Cardiac septum (tissue), 1 donor: ENCODE results near the gene NUP42. TPM values are rescaled to one million over a fixed set of nuclear protein-coding genes. Genes with fewer than 3 reads are reported as not detected.
A peak's percentile ranks its signal among the peaks of the same experiment; 100 is the strongest.

Source experiments
- DNase-seq: peaks from one replicate; pipeline ENCODE4 v3.0.0-alpha.2; 2020; ENCODE audit warnings: low spot score
- intact Hi-C: fragments of 100-400 bp; cut with DNase I; formaldehyde crosslinking; loops from one replicate; pipeline ENCODE4 v1.14.0; 2022
- total RNA-seq: library from RNA; stranded (reverse); fragmentation: NEBNext Ultra II Directional; extraction: Animal tissue kit (Norgen Biotek cat#: 25700); gene quantifications from one replicate; pipeline ENCODE4 v1.2.1, GENCODE V29; 2021
- donor health status: DM: no; HTN: no; CAD: no.

The NUP42 gene
- total RNA-seq, 1 donor from 2014 or later: 24.0 TPM

DNA sequence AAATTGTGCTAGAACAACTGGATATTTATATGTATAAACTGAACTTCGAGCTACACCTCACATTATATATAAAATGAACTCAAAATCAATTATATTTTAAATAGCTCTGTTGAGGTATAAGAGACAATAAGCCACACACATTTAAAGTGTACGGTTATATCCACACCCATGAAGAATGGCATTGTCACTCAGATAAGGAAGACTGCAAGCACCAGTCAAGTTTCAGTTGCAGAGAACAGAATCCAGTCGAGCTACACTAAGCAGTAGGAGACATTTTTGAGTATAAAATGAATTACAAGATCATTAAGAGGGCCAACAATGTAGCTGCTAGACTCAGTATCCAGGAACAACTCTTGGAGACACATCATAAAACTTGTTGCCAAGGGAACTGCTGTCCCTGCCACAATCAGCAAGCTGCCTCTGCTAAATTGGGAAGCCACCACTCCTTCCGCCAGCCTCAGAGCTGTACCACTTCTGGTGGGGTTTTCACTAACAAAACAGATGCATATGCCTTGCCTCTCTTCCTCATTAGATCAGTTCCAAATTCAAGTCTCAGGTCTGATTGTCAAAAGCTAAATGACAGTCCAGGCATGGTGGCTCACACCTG, 45.1 kb downstream of the NUP42 start:
- no peak for DNase-seq
- intact Hi-C loops: no loop called here

DNA sequence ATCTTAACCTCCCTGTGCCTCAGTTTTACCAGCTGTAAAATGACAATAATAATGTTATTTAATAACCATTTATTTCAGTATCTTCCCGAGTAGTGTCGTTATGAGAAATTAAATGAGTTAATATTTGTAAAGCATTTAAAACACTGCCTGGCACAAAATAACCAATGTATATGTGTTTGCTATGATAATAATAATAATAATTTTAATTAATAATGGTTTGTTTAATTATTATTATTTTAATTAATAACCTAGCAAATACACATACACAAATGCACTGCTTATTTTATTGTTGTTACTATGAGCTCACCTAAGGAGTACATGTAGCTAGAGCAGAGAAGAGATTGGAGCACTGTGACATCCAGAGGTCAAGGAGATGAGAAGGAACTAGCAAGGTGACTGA, 46.6 kb downstream of the NUP42 start:
- no peak for DNase-seq

DNA sequence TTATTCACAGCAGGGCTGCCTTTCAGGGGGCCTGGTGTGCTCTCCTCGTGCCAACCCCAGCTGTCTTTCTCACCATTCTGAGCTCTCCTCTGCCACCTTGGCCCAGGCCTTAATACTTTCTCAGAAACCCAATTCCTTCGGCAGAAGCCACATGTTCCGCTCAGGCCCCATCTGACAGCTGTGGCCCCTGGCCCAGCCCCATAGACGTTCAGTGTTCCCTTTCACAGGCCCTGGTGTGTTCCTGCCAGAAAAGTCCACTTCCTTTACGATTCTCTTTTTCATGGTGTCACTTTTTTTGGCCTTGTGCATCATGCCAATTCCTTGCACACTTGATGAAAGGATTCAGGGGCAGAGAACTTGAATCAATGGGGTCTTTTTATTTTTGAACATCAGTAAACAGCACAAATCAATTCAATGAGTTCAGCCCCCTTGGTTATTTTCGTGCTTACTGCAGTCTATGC, 48.8 kb downstream of the NUP42 start:
- DNase-seq: no peak
- intact Hi-C loops: no loop called here

More for the DNA sequence above, 46.6 kb downstream of the NUP42 start:
- intact Hi-C loops: no loop called here

DNA sequence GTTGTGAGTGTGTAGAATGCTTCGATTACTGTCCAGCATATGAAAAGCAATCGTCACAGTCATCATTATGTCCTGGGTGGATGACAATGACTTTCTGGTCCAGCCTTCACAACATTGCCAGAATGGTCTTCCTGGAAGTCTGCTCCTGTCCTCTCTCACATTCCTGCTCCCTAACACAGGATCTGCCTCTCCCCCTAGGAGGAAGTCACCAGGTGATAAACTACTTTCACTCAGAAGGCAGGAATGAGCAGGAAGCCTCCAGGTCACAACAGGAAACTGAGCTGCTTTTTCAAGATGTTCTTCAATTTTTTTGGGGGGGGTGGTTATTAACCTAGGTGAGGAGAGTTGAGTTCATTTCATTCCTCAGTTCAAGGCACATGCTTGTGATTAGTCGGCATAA, 51.1 kb downstream of the NUP42 start:
- DNase-seq: no peak
- intact Hi-C loops: no loop called here

DNA sequence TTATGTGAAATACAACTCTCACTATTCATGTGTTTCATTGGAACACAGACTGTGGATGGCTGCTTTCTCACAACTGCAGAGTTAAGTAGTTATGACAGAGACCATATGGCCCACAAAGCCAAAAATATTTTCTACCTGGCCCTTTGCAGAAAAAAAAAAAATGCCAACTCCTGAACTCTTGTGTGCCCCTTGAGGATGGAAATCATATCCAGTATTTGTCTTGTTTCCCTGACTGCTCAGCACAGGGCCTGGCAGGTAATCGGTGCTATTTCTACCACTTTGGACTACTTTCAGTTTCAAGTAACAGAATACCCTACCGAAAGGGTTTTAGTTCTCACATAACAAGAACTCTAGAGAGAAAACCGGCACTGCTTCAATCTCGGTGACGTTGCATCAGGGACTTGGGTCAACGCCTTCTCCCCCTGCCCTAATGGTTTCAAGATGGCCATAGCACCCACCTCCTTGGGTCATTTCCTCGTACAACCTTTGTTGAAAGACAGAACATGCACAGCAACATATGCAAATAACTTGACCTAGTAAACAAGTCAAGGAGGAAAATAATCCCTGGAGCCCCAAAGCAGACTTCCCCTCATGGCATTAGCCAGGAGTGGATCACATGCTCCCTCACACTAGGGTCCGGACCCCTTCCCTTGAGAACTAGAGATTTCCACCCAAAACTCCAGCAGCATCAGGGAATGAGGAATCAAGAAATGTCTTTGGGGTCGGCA, 52.9 kb downstream of the NUP42 start:
- intact Hi-C loops: no loop called here
- no peak for DNase-seq

DNA sequence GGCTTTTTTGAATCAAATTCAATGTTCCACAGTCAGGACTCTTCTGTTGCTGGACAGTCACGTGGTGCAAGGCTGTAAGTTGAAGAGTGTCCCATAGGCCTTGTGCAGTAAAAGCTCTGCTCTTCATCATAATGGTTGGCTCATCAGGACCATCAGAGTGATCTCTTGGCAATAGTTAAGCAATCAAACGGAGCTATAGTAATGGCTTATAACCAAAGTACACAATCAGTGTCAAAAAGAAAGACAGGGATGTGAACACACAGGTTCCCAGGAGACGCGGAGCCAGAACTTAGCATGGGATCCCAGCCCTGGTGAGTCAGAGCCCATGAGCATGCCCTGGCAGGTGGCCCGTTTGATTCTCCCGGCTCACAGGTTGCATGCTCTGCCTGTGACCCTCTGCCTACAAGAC, 54.0 kb downstream of the NUP42 start:
- DNase-seq: peak; percentile 85
- intact Hi-C loops: no loop called here

DNA sequence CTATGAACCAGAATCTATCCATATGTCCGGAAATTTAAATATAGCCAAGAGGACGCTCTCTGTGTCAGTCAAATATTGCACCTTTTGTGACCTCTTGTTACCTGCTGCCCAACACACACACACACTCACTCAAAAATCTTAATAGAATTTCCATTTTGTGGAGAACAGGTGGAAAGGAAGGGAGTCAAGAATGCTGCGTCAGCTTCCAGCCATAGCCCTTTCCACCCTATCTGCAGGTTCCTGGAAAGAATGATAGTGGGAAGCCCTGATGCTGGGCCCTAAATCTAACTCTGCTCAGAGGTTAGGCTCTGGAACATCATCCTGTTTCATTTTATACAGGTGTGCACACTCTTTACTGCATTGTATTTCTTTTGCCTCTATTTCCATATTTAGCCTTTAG, 55.2 kb downstream of the NUP42 start:
- intact Hi-C loops: no loop called here
- DNase-seq: no peak

DNA sequence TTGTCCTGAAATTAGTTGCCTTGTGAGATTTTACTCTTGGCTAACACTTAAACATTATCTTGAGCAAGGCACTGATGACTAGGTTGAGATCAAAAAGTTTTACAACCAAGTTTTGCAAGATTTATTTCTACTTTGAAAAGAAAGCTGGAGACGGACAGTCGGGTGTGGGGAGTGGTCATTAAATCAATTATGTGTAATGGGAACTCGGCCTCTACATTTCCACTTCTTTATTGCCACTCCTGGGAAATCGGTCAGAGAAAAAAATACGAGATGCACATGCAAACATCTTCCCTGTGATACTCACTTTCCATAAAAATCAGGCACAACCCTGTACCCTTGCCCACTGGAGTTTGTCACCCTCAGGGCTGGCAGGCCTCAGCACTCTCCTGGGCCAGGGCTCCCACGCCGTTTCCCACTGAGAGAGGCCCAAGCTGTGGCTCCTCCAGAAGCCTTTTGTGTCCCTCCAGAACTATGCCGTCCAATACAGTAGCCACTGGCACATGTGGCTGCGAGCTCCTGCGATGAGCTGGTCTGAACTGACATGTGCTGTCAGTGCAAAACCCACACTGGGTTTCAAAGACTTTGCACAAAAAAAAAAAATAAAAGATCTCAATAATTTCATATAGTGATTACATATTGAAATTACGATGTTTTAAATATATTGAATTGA, 57.3 kb downstream of the NUP42 start:
- intact Hi-C loops: no loop called here
- DNase-seq: no peak

DNA sequence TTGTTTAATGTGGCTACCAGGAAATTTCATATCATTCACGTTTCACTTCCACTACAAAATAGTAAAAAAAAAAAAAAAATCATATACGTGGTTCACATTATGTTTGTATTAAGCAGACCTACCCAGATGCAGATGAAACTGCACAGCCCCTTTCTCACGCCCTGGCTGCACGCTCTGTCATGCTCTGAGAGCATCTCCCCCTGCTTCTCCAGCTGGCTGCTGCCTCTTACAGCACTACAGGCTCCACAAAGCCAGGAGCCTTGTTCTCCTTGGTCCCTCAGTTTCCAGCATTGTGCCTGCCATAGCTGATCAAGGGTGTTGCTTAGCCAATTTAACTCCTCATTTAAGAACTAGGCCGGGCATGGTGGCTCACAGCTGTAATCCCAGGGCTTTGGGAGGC, 57.9 kb downstream of the NUP42 start:
- DNase-seq: no peak
- intact Hi-C loops: no loop called here

DNA sequence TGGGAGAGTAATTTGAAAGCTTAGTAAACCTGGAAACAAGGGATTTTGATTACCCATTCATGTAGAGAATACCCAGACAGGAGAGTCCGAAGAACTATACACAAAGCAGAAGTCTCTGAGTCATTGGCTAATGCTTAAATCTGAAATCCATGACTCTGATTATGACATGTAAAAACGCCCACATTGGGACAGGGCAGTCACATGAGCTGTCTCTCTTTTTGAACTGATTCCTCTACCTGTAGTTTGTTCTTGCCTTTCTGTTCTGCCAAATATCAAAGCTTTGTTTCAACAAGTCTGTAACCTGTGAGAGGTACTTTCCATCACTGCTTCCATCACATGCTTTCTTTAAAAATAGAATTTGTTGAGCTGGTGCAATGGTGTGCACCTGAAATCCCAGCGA, 60.5 kb downstream of the NUP42 start:
- intact Hi-C loops: no loop called here
- DNase-seq: no peak

DNA sequence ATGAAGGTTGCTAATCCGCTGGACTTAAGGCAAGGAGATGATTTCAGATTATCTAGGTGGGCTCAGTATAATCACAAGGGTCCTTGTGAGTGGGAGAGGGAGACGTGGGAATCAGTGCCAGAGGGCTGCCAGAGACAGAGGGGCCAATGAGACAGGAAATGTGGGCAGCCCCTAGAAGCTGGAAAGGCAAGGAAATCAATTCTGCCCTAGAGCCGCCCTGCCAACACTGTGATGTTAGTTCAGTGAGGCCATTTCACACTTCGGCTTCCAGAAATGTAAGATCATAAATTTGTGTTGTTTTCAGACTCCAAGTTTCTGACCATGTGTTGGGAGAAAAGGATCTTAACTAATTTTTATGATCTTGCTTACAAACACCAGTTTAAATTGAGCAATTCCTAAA, 61.1 kb downstream of the NUP42 start:
- no peak for DNase-seq
- intact Hi-C loops: no loop called here

DNA sequence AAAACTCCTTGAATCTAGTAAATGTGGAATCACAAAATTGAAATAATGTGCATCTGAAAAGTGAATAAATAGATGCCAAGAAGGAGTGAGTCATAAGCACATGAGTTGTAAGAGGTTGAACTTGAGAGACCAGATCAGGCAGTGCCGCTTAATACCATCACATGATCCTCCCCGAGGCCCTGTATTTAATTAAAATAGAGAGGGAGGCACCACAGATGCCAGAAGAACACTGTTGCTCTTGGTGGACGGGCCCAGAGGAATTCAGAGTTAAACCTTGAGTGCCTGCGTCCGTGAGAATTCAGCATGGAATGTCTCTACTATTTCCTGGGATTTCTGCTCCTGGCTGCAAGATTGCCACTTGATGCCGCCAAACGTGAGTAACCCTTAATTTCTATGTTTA, 64.7 kb downstream of the NUP42 start, which contains the start of gene GPNMB:
Gene GPNMB (plus strand): TSS at position 221 of the 400 bp plus-strand sequence. CDS start 83 bp downstream, at position 304.
- no peak for DNase-seq
- intact Hi-C loops: loop anchor here (2.0 to 5.0 kb wide), 2 partner anchors 59 to 140 kb away; no protein-coding TSS in a partner anchor

DNA sequence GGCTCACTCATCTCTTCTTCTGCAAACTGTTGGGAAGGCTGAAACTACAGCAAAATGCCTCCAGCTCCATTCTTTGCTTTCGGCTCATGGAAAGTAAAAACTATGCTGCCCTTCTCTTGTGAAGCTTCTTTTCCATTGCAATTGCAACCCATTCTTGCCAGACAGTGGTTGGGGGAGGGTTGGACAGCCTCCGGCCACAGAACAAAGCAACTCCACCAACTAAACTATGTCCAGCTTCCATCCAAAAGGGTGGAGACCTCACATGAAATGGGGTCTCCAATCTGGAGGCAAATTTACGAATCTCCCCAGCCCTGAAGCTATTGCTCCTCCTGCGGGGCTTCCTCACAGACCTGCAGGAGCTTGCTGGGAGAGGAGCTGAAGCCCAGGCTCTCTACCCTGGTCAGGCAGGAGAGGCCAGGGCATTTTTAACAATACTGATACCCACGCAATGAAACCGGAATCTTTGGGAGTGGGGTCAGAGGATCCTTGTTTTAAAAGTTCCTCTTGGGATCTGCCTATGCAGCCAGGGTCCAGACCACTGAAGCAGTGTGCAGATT, 65.3 kb downstream of the NUP42 start:
- intact Hi-C loops: loop anchor here (2.0 to 5.0 kb wide), 2 partner anchors 60 to 140 kb away; no protein-coding TSS in a partner anchor
- DNase-seq: no peak

DNA sequence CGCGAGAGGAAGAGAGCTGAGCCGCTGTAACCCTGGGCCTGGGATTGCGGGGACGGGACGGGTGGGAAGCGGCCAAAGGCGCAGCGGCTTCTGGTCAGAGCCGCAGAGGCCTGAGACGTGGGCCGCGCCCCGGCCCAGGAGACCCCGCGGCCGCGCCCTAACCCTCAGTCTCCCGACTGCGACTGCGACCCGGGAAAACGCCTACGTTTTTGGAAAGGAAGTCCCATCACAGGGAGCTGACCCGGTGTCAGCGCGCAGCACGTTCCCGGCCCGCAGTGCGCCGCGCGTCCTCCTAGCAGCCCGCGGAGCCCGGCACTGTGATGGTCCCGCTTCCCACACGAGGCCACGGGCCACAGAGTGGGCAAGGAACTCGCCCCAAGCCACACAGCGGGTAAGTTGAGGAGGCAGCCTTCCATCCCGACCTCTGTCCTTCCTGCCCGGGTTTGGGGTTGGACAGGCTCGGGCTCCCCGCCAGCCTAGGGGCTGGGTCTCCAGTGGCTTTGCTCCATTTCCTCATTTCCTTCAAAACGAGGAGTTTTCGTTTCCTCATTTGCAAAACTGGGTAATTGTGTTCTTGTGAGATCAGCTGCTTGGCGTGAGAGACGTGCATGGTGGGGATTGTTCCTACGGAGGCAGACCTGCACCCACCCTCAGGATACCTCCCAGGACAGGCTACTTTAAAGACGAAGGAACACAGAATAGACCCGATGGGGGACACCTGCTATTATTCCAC, 65.9 kb downstream of the NUP42 start:
- peak; percentile 82 for DNase-seq
- intact Hi-C loops: loop anchor here (2.0 to 5.0 kb wide), 2 partner anchors 60 to 141 kb away; no protein-coding TSS in a partner anchor

DNA sequence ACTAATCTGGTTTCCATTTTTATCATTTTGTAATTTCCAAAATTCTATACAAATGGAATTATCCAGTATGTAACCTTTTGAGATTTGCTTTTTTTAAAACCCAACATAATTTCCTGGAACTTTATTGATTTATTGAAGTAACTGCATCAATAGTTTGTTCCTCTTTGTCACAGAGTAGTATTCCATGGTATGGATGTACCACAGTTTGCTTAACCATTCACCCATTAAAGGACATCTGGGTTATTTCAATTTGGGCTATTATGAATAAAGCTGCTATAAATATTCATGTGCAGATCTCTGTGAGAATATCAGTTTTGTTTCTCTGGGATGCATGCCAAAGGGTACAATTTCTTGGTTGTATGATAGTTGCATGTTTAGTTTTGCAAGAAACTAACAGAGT, 67.6 kb downstream of the NUP42 start:
- intact Hi-C loops: loop anchor here (5.0 kb wide), 1 partner anchor 62 kb away; no protein-coding TSS in a partner anchor
- DNase-seq: no peak

Other genes starting within 250 kb of the NUP42 start
- gene HYCC1, start 167.9 kb upstream of the NUP42 start, total RNA-seq: 38.9 TPM
- 103 TPM for gene KLHL7, start 76.3 kb upstream of the NUP42 start, total RNA-seq
- gene GPNMB, start 64.7 kb downstream of the NUP42 start, total RNA-seq: 239 TPM
- 83.8 TPM for gene MALSU1, start 117.3 kb downstream of the NUP42 start, total RNA-seq